NB4 (cell line): Measurements from ENCODE around the gene MDGA2.

Experiments used
- DNase-seq: peaks from one replicate; pipeline ENCODE4 v3.0.0; 2010; ENCODE audit warnings: low read depth
- H3K4me3 ChIP-seq: one replicate; pipeline ENCODE4 v1.5.1; 2011; ENCODE audit warnings: mild to moderate bottlenecking, low read depth, low read length, moderate library complexity
- MYC ChIP-seq: IDR thresholded peaks from 2 replicates; pipeline ENCODE4 v1.6.1; 2011; ENCODE audit warnings: low read depth, low read length
- POLR2A ChIP-seq: IDR thresholded peaks from 2 replicates; pipeline ENCODE4 v1.6.1; 2011; ENCODE audit warnings: mild to moderate bottlenecking; ENCODE audit not compliant: insufficient read length; ENCODE audit errors: extremely low read depth
- TF ChIP-seq, protein P1 (sequence below): IDR thresholded peaks from 2 replicates; pipeline ENCODE4 v1.6.1; 2011; ENCODE audit warnings: low read depth, low read length
- TF ChIP-seq, protein P2 (sequence below): IDR thresholded peaks from one replicate; pipeline ENCODE4 v1.5.1; 2012; ENCODE audit warnings: low read depth, low read length

The MDGA2 gene

DNA sequence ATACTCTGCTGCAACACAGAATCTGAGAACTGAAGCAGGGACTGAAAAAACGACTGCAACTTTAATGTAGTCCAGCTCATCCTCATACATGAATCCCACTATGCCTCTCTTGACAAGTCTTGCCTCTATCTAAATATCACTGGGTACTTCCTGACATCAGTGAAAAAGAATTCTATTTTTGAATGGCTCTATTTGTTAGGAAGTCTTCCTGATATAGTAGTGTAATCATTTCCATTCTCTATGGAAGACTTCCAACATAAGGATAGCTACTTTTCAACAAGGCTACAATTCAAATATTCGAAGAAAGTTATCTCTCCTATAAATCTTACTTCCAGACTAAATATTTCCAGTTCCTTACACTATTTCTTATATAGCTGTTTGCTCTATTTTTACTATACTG, 167.5 kb downstream of the MDGA2 start:
- TF ChIP-seq, protein P1, sequence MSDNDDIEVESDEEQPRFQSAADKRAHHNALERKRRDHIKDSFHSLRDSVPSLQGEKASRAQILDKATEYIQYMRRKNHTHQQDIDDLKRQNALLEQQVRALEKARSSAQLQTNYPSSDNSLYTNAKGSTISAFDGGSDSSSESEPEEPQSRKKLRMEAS, result no peak
- TF ChIP-seq, protein P2, sequence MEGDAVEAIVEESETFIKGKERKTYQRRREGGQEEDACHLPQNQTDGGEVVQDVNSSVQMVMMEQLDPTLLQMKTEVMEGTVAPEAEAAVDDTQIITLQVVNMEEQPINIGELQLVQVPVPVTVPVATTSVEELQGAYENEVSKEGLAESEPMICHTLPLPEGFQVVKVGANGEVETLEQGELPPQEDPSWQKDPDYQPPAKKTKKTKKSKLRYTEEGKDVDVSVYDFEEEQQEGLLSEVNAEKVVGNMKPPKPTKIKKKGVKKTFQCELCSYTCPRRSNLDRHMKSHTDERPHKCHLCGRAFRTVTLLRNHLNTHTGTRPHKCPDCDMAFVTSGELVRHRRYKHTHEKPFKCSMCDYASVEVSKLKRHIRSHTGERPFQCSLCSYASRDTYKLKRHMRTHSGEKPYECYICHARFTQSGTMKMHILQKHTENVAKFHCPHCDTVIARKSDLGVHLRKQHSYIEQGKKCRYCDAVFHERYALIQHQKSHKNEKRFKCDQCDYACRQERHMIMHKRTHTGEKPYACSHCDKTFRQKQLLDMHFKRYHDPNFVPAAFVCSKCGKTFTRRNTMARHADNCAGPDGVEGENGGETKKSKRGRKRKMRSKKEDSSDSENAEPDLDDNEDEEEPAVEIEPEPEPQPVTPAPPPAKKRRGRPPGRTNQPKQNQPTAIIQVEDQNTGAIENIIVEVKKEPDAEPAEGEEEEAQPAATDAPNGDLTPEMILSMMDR, result no peak
- TF ChIP-seq POLR2A (no peak), MYC (no peak)
- H3K4me3 ChIP-seq, result no peak overlapping the region
- no peak for DNase-seq

DNA sequence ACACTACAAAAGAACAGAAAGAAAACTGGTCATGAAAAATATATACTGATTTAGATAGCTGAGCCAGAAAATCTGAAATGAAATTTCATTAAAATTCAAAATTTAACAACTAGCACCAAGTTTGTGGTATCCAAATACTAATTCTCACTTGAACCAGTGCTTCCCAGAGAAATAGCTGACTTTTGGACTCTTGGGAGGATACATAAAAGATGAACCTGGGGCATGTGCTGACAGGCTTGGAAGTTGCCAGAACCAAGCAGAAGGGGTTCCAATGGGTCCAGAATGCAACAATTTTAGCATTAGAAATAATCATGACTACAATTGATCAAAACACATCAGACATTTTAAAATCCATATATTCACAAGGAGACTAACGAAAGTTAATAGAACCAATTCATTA, 175.0 kb downstream of the MDGA2 start:
- TF ChIP-seq, protein P1, result no peak
- TF ChIP-seq POLR2A, result no peak
- TF ChIP-seq, protein P2, result no peak
- TF ChIP-seq MYC, result no peak
- no peak for DNase-seq
- no peak overlapping the region for H3K4me3 ChIP-seq

DNA sequence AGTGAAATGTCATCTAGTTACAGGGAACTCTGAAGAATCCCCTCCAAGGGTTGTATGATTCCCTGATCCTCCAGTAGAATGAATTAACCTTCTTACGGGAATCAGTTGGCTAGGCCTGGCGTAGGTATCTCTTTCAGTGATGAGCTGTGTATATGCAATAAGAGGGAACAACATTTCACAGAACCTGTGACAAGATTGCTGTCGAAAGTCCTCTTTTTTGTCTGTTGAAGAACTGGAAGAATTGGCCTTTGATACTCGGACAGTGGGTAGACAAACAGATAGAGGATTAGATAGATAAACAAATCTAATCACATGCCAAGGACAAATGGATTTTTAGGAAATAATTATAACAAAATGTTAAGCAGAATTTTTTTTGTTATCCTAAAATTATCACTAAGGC, 184.6 kb downstream of the MDGA2 start:
- TF ChIP-seq MYC (no peak), POLR2A (no peak)
- TF ChIP-seq, protein P2, result no peak
- TF ChIP-seq, protein P1, result no peak
- DNase-seq, result no peak
- no peak overlapping the region for H3K4me3 ChIP-seq

DNA sequence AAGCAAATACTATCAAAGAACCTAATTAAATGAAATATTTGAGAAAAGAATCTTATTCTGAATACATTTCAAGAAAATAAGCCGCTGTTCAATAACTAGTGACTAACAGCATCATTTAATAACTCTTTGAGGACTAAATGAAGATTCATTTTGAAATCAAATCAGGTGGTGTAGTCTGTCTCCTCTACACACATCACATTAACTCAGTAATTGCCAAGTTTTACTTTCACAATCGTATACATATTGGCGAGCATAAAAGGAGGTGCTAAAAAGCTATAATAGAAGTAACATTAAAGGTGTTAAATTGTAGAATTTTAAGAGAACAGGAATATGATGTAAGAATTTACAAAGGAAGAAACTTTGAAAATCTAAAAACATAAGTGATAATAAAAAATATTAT, 185.1 kb downstream of the MDGA2 start:
- DNase-seq, result no peak
- no peak overlapping the region for H3K4me3 ChIP-seq
- TF ChIP-seq POLR2A, result no peak
- TF ChIP-seq, protein P1, result no peak
- TF ChIP-seq, protein P2, result no peak
- no peak for TF ChIP-seq MYC

DNA sequence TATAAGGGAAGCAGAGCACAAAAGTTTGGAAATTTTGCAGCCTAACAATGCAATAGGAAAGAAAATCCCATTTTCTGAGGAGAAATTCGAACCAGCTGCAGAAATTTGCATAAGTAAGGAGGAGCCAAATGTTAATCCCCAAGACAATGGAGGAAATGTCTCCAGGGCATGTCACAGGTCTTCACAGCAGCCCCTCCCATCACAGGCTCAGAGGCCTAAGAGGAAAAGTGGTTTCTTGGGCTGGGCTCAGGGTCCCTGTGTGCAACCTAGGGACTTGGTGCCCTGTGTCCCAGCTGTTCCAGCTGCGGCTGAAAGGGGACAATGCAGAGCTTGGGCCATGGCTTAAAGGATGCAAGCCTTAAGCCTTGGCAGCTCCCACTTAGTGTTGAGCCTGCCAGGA, 190.0 kb downstream of the MDGA2 start:
- TF ChIP-seq, protein P2, result no peak
- no peak for TF ChIP-seq POLR2A
- TF ChIP-seq, protein P1, result no peak
- no peak for TF ChIP-seq MYC
- no peak overlapping the region for H3K4me3 ChIP-seq
- no peak for DNase-seq

DNA sequence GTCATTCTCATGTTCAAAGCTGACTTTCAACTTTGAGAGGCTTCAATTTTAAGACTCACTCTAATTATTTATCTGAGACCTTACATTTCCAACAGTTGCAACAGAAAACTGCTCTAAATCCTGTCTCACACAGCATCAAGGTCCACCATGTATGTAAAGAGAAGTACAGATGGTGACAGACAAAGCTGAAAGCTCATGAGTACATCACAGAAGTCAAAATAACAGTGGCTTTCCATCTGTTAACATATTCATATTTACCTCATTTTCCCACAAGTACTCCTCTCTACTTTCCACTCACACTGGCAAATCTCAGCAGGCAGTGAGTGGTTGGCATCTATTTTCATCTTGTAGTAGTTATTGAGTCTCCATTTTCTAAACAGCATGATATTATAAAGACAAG, 192.0 kb downstream of the MDGA2 start:
- H3K4me3 ChIP-seq, result no peak overlapping the region
- DNase-seq, result no peak
- TF ChIP-seq POLR2A, result no peak
- TF ChIP-seq, protein P1, result no peak
- TF ChIP-seq, protein P2, result no peak
- no peak for TF ChIP-seq MYC
